SU-DHL-6 (cell line): Measurements from ENCODE around the gene VWA3A.

Source experiments
- H2AFZ ChIP-seq: fragments of 200-600 bp; sonication (generic); 2 replicates; pipeline ENCODE4 v1.6.1; 2014; ENCODE audit warnings: low read depth, mild to moderate bottlenecking, moderate library complexity, mixed read lengths, antibody characterized with exemption, low read length; ENCODE audit not compliant: severe bottlenecking
- H3F3A ChIP-seq: fragments of 200-600 bp; shearing (Covaris generic); 2 replicates; pipeline ENCODE4 v1.6.0; 2016; ENCODE audit warnings: antibody characterized with exemption, mild to moderate bottlenecking; ENCODE audit not compliant: insufficient read depth
- H3K27ac ChIP-seq: fragments of 200-600 bp; sonication (generic); 2 replicates; pipeline ENCODE4 v1.5.1; 2016; ENCODE audit warnings: low read depth, mild to moderate bottlenecking, low read length, moderate library complexity, mixed read lengths
- H3K27me3 ChIP-seq: fragments of 200-600 bp; sonication (generic), shearing (Covaris generic); 2 replicates; pipeline ENCODE4 v1.6.0; 2014; ENCODE audit warnings: mild to moderate bottlenecking, low read length
- H3K36me3 ChIP-seq: fragments of 200-600 bp; sonication (generic); 2 replicates; pipeline ENCODE4 v1.6.1; 2014; ENCODE audit warnings: mild to moderate bottlenecking, low read length, mixed read lengths
- H3K4me2 ChIP-seq: fragments of 300-600, 200-600 bp; shearing (Covaris generic), sonication (generic); 2 replicates; pipeline ENCODE4 v1.6.0; 2014; ENCODE audit warnings: low read length, low read depth, mild to moderate bottlenecking; ENCODE audit not compliant: poor library complexity, severe bottlenecking
- H3K4me3 ChIP-seq: fragments of 200-600 bp; sonication (generic); 2 replicates; pipeline ENCODE4 v1.5.1; 2014; ENCODE audit warnings: antibody characterized with exemption, low read length, mild to moderate bottlenecking, mixed read lengths; ENCODE audit not compliant: insufficient read depth, poor library complexity, severe bottlenecking
- H3K79me2 ChIP-seq: fragments of 200-600 bp; sonication (generic); 2 replicates; pipeline ENCODE4 v1.6.1; 2014; ENCODE audit warnings: mild to moderate bottlenecking, low read length, moderate library complexity; ENCODE audit not compliant: insufficient read depth
- H3K9ac ChIP-seq: fragments of 200-600 bp; sonication (generic); 2 replicates; pipeline ENCODE4 v1.7.0; 2014; ENCODE audit warnings: mild to moderate bottlenecking, low read length
- H3K9me2 ChIP-seq: fragments of 200-600 bp; sonication (generic); replicated peaks from 2 replicates; pipeline ENCODE4 v1.6.1; 2014; ENCODE audit warnings: low read length; ENCODE audit not compliant: insufficient read depth
- H3K9me3 ChIP-seq: fragments of 200-600 bp; sonication (generic); 2 replicates; pipeline ENCODE4 v1.6.1; 2014; ENCODE audit warnings: low read length, mixed read lengths; ENCODE audit not compliant: insufficient read depth
- H4K20me1 ChIP-seq: fragments of 200-600 bp; sonication (generic); 2 replicates; pipeline ENCODE4 v1.6.1; 2014; ENCODE audit warnings: low read depth, mild to moderate bottlenecking, antibody characterized with exemption, low read length, moderate library complexity, mixed read lengths
- CTCF ChIP-seq: fragments of 200-600 bp; sonication (generic); IDR thresholded peaks from one replicate; pipeline ENCODE4 v1.5.1; 2017; ENCODE audit warnings: antibody characterized with exemption, mild to moderate bottlenecking, low read length, moderate library complexity; ENCODE audit not compliant: insufficient read depth, poor library complexity, severe bottlenecking
- EZH2phosphoT487 ChIP-seq: fragments of 200-600 bp; sonication (generic), shearing (Covaris generic); conservative IDR thresholded peaks from 2 replicates; pipeline ENCODE4 v1.6.1; 2018; ENCODE audit warnings: mild to moderate bottlenecking, antibody characterized with exemption, low read length, moderate library complexity, mixed read lengths

VWA3A gene

GRCh38 chr16:22184615-22184968, 92.3 kb downstream of the VWA3A start:
- Histone ChIP-seq H3K4me3 (no peak overlapping the region), H3K79me2 (no peaks in the 10 kb centered on the region), H3K36me3 (no peaks in the 10 kb centered on the region), H3K9ac (no peak overlapping the region), H3K27ac (no peak overlapping the region), H4K20me1 (no peaks in the 10 kb centered on the region), H3F3A (no peaks in the 10 kb centered on the region), H3K4me2 (no peak overlapping the region), H3K27me3 (no peaks in the 10 kb centered on the region), H3K9me3 (no peaks in the 10 kb centered on the region), H2AFZ (no peak overlapping the region), H3K9me2 (no peaks in the 10 kb centered on the region)
- TF ChIP-seq EZH2phosphoT487 (no peak), CTCF (no peak)

- Histone ChIP-seq H3K9ac (no peak overlapping the region), H3K4me2 (no peak overlapping the region), H3K27me3 (no peaks in the 10 kb centered on the region), H4K20me1 (no peaks in the 10 kb centered on the region), H3K4me3 (no peak overlapping the region), H3K9me2 (no peaks in the 10 kb centered on the region), H3K27ac (no peak overlapping the region), H3F3A (no peaks in the 10 kb centered on the region; the same call in 1 of the 2 replicates), H3K36me3 (no peaks in the 10 kb centered on the region), H3K9me3 (no peaks in the 10 kb centered on the region), H2AFZ (no peak overlapping the region), H3K79me2 (no peaks in the 10 kb centered on the region)
- TF ChIP-seq EZH2phosphoT487 (no peak), CTCF (no peak)
These were observed 94.2 kb downstream of the VWA3A start for GRCh38 chr16:22186517-22186916.

GRCh38 chr16:22188267-22188594, 95.9 kb downstream of the VWA3A start:
- Histone ChIP-seq H3K4me3 (no peak overlapping the region), H3K9me2 (no peaks in the 10 kb centered on the region), H3K79me2 (no peaks in the 10 kb centered on the region), H3F3A (peaks cover 5% of the 10 kb centered on the region; the same call in 1 of the 2 replicates), H3K27me3 (no peaks in the 10 kb centered on the region), H3K27ac (no peak overlapping the region), H2AFZ (no peak overlapping the region), H3K4me2 (no peak overlapping the region), H3K36me3 (no peaks in the 10 kb centered on the region), H4K20me1 (no peaks in the 10 kb centered on the region), H3K9me3 (no peaks in the 10 kb centered on the region), H3K9ac (no peak overlapping the region)
- TF ChIP-seq EZH2phosphoT487, result no peak
- no peak for TF ChIP-seq CTCF
